DMS 273 (cell line): ENCODE data around the gene TUG1.

Experiments
- DNase-seq: peaks from one replicate; lab custom pipeline; 2025; ENCODE audit not compliant: unreplicated experiment; lab: John Stamatoyannopoulos, UW

The TUG1 gene

DNA sequence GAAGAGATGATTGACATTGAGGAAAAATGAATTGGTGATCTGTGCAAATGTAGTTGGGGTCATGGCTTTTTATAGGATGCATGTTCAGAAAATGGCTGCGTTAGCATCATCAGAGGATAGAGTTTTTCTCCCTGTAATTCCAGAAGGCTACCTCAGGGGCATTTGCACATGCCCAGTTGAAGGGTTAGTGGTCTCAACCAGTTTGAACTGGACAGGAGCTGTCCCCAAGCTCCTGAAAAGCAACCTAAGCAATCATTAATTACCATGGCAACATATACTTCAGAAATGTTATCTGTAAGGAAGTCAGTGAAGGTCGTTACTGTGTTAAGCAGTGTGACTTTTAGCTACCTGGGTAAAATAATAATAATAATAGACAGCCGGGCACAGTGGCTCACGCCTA, 29.3 kb downstream of the TUG1 start:
- DNase-seq, result no peak

DNA sequence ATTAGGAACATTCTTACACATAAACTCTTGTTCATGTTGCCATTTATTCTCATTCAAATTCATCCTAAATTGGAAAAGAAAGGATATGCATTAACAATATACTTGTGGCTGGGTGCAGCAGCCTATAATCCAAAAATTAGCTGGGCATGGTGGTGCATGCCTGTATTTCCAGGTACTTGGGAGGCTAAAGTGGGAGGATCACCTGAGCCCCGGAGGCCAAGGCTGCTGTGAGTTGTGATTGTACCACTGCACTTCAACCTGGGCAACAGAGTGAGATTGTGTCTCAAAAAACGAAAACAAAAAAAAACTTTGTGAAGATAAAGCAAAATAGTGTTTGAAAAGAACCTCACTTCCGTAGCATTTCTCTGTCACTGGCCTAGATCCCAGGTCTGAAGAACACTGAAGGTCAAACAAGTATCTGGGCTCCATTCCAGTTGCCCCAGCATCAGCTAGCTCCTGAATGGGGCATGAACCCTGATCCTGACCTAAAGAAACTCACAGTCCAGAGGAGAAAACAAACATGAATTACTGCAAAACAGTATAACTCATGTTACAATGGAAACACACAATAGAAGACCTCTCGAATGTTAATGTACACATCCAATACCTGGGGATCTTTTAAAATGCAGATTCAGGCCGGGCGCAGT, 32.2 kb downstream of the TUG1 start:
- DNase-seq, result no peak

DNA sequence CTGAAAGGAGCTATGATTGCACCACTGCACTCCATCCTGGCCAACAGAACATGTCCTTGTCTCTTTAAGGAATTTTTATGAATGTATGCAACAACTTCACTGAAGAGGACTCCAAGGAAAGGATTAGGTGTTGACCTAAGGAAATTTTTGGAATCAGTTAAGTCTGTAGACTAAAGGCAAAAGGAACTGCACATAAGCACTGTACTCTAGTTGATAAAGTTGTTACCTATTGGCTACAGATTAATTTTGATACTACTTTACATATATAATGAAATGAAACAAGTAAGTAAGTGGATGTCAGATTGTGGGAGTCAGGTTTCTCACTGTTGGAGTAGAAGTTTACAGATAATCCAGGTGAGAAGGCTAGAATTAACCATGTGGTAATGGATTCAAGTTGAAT, 36.5 kb downstream of the TUG1 start:
- DNase-seq, result no peak

DNA sequence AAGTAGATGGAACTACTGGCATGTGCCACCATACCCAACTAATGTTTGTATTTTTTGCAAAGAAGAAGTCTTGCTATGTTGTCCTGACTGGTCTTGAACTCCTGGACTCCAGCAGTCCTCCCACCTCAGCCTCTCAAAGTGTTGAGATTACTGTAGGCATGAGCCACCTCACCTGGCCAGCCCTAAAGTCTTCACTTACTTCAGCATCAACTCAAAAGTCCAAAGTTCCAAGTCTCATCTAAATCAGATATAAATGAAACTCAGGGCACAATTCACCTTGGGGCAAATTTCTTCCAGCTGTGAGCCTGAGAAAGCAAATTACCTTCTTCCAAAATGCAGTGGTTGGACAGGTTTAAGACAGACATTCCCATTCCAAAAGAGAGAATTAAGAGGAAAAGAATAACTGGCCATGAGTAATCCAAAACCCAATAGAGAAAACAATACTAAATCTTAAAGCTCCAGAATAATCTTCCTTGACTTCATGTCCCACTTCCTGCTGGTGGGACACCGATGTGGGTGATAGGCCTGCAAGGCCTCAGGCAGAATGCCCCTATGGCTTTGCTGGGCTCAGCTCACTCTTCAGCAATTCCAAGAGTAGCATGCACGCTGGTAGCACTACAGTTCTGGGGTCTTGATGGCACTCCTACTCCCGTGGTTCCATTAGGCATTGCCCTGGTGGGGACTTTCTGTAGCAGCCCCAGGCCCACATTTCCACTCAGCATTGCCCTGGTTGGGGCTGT, 50.3 kb downstream of the TUG1 start:
- DNase-seq, result no peak

DNA sequence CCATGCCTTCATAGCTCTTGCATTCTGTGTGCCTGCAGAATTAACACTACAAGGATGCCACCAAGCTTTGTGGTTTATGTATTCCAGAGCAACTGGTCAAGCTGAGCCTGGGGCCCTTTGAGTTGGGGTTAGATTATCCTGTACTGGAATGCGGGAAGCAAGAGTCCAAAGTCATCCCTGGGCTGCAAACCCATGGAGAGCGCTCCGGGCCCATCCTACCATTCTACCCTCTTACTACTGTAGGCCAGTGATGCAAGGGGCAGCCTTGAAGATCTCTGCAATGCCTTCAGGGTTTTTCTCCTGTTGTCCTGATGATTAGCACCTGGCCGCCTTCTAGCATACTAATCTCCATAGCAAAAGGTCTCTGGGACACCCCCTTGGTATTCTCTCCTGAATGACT, 51.3 kb downstream of the TUG1 start:
- DNase-seq, result no peak

DNA sequence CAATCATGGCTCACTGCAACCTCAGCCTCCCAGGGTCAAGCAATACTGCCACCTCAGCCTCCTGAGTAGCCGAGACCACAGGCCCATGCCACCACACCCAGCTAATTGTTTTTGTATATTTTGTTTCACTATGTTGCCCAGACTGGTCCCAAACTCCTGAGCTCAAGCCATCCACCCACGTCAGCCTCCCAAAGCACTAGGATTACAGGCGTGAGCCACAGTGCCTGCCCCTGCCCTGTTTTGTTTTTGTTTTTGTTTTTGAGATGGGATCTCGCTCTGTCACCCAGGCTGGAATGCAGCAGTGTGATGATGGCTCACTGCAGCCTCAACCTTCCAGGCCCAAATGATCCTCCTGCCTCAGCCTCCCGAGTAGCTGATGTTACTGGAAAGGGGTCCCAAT, 53.5 kb downstream of the TUG1 start:
- no peak for DNase-seq
